CD4-positive, alpha-beta T cell treated with Interferon alpha-2 for 1 hour (primary cell): ENCODE results near the gene NXNL1.
A peak's percentile ranks its signal among the peaks of the same experiment; 100 is the strongest.

Experiments
- DNase-seq, 2 donors: peaks; one replicate each; pipeline ENCODE4 v3.0.0-alpha.2; 2020 to 2022

Gene NXNL1

GRCh38 chr19:17419154-17419620 lies 41.5 kb downstream of the NXNL1 start:
- no peak for DNase-seq

- no peak for DNase-seq
Measured at GRCh38 chr19:17418710-17419109, 42.0 kb downstream of the NXNL1 start.

- DNase-seq = no peak
Measured at GRCh38 chr19:17415121-17415520, 45.6 kb downstream of the NXNL1 start.

DNA sequence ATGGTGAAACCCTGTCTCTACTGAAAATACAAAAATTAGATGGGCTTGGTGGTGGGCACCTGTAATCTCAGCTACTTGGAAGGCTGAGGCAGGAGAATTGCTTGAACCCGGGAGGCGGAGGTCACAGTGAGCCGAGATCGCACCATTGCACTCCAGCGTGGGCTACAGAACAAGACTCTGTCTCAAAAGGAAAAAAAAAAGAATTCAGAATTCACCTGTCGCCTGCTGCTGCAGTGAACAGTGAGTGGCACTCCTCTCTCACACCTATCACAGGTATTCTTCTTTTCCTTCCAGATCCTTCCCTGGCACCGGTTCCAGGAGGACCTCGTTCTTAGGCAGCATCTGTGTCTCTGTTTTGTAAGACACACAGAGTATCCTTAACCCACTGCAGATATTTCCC lies 46.6 kb downstream of the NXNL1 start:
- no peak for DNase-seq

GRCh38 chr19:17411801-17412200 lies 48.9 kb downstream of the NXNL1 start:
- no peak for DNase-seq

- DNase-seq = no peak
Measured at GRCh38 chr19:17409990-17410389, 50.7 kb downstream of the NXNL1 start.

GRCh38 chr19:17406887-17407196 lies 53.9 kb downstream of the NXNL1 start:
- DNase-seq = peak in 1 of 2 donors; percentile 44

DNA sequence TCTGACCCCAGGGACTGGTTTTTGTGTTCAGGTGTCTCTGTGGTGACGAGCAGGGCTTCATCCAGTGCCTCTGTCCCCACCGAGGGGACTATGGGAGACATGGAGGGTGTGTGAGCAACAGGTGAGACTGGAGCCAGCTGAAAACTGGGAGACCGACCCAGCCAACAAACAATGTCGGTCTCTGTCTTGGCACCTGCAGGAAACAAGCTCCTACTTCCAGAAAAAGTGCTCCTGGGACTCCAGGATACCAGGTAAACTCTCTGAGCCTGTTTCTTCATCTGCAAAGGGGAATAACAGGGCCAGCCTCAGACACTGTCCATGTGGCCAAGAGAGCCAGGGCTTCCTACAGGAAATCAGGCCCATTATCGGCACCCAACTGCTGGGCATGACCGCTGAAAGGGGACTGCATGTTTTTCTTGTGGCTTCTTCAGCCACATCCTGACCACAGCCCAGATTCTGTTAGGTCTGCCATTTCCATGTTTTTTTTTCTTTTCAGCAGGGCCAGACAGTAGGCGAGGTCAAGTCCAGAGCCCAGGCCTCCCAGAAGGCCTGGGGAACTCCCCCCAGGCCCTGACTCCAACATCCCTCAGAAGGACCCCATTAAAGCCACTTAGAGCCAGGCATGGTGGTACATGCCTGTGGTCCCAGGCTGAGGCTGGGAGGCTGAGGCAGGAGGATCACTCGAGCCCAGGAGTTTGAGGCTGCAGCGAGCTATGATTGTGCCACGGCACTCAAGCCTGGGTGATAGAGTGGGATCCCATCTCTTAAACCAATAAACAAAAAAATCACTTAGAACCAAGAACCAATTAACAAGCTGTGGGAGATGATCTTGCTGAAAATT lies 54.5 kb downstream of the NXNL1 start:
- peak; percentile 65 to 70 for DNase-seq
